ENCODE measurements around the gene CSF2. TPM values are rescaled to one million over a fixed set of nuclear protein-coding genes. Genes with fewer than 3 reads are reported as not detected.
A peak's percentile ranks its signal among the peaks of the same experiment; 100 is the strongest.

The CSF2 gene
- total RNA-seq, 1 experiment from 2014 or later, result not detected

GRCh38 chr5:132060501-132061161, 13.0 kb upstream of the CSF2 start, which contains the start of gene IL3:
IL3 (plus strand) TSS chr5:132060655; CDS start chr5:132060707, 52 bp downstream.
- Histone ChIP-seq H3K9me3 (ENCODE audit: control insufficient read depth, insufficient read depth, low read depth, low read length) (no peaks in the 10 kb centered on the region), H3K4me3 (ENCODE audit: low read depth in 2 of 2, low read length in 2 of 2) (no peak within 1 kb of the TSS), H3K27ac (ENCODE audit: low read length) (no peak within 1 kb of the TSS), H3K4me1 (ENCODE audit: control insufficient read depth, insufficient read depth, low read length) (no peaks in the 10 kb centered on the region), H3K27me3 (ENCODE audit: control insufficient read depth, insufficient read depth, low read length) (no peaks in the 10 kb centered on the region), H3K36me3 (ENCODE audit: control insufficient read depth, insufficient read depth, low read length) (no peaks in the 10 kb centered on the region)
- TF ChIP-seq SIN3A (IDR thresholded peaks at IDR 0.05; ENCODE audit: borderline replicate concordance, insufficient read depth, low read depth, low read length) (no peak), CTCF (IDR thresholded peaks at IDR 0.05) (no peak), TCF7L2 (IDR thresholded peaks at IDR 0.05; ENCODE audit: low read depth, low read length) (no peak), POLR2AphosphoS5 (IDR thresholded peaks at IDR 0.05; ENCODE audit: low read depth, low read length) (no peak), REST (IDR thresholded peaks at IDR 0.05; ENCODE audit: insufficient read depth in 1 of 2, low read depth in 2 of 2, low read length in 1 of 2) (no peak)
- BruUV-seq (replicated peaks), result no TSS peak
- in situ Hi-C loops (cut with HindIII; ENCODE audit: low pct_unique_long_range_greater_than_20kb, low sequenced_read_pairs), result no loop called here
- POLR2A ChIA-PET, result interaction anchor here (0.6 kb wide), 1 partner anchor 79 kb away, joined by 3 read pairs; no protein-coding TSS in a partner anchor
- intact Hi-C loops (cut with micrococcal nuclease; ENCODE audit: unreplicated experiment), result loop anchor here (10.0 kb wide), 2 partner anchors 314 to 434 kb away; partner anchors contain the start of gene IRF1
- no peak for DNase-seq (ENCODE audit: low read depth, low spot score)
- CTCF ChIA-PET, result interaction anchor here (0.6 kb wide), 1 partner anchor 650 kb away, joined by 4 read pairs; no protein-coding TSS in a partner anchor
- no peak for ATAC-seq

- intact Hi-C loops (cut with micrococcal nuclease; ENCODE audit: unreplicated experiment), result loop anchor here (10.0 kb wide), 2 partner anchors 312 to 432 kb away; partner anchors contain the start of gene IRF1
- DNase-seq (ENCODE audit: low read depth, low spot score), result no peak
- ATAC-seq, result peak; percentile 71
- in situ Hi-C loops (cut with HindIII; ENCODE audit: low pct_unique_long_range_greater_than_20kb, low sequenced_read_pairs), result no loop called here
- Histone ChIP-seq H3K27me3 (ENCODE audit: control insufficient read depth, insufficient read depth, low read length) (no peaks in the 10 kb centered on the region), H3K4me3 (ENCODE audit: low read depth in 2 of 2, low read length in 2 of 2) (no peak overlapping the region), H3K27ac (ENCODE audit: low read length) (no peak overlapping the region), H3K36me3 (ENCODE audit: control insufficient read depth, insufficient read depth, low read length) (no peaks in the 10 kb centered on the region), H3K9me3 (ENCODE audit: control insufficient read depth, insufficient read depth, low read depth, low read length) (no peaks in the 10 kb centered on the region), H3K4me1 (ENCODE audit: control insufficient read depth, insufficient read depth, low read length) (no peaks in the 10 kb centered on the region)
- POLR2A ChIA-PET, result no interaction called here
- no TSS peak for BruUV-seq (replicated peaks)
- TF ChIP-seq REST (IDR thresholded peaks at IDR 0.05; ENCODE audit: insufficient read depth in 1 of 2, low read depth in 2 of 2, low read length in 1 of 2) (no peak), CTCF (IDR thresholded peaks at IDR 0.05) (peak; percentile 98), SIN3A (IDR thresholded peaks at IDR 0.05; ENCODE audit: borderline replicate concordance, insufficient read depth, low read depth, low read length) (no peak), POLR2AphosphoS5 (IDR thresholded peaks at IDR 0.05; ENCODE audit: low read depth, low read length) (no peak), TCF7L2 (IDR thresholded peaks at IDR 0.05; ENCODE audit: low read depth, low read length) (no peak)
- CTCF ChIA-PET, result interaction anchor here (0.7 to 1.1 kb wide), 2 partner anchors 18 to 474 kb away, joined by 3 read pairs; no protein-coding TSS in a partner anchor
Measured at GRCh38 chr5:132063090-132063911, 10.3 kb upstream of the CSF2 start.

Data from Panc1 (cell line).